HCT116 (cell line): ENCODE data around the gene CCDC61. TPM values are rescaled to one million over a fixed set of nuclear protein-coding genes. Genes with fewer than 3 reads are reported as not detected.

Source experiments
- ATAC-seq: fragments of 200-7000 bp; cut with Tn5 transposase; 2 replicates; pipeline ENCODE4 v1.9.1; 2020; ENCODE audit warnings: mild to moderate bottlenecking, moderate library complexity
- BruUV-seq: library from RNA; stranded (reverse); fragments of 400-500 nt; replicated peaks from 2 replicates; lab custom pipeline; 2021; lab: Mats Ljungman, UMichigan
- CTCF ChIA-PET: fragments of 300-600 bp; sonication (Branson Sonifier 250); formaldehyde crosslinking; loops from one replicate; lab custom pipeline; 2021; ENCODE audit warnings: antibody characterized with exemption; lab: Charles Lee
- POLR2A ChIA-PET: fragments of 300-600, 350-600 bp; sonication (Branson Sonifier 250); formaldehyde crosslinking; loops from one replicate; lab custom pipeline; 2021; ENCODE audit warnings: antibody characterized with exemption; lab: Charles Lee
- RAD21 ChIA-PET, 2 experiments: fragments of 300-600 bp; sonication (Branson Sonifier 250); formaldehyde crosslinking; loops; one replicate each; lab custom pipeline; 2023; ENCODE audit warnings: low total read pairs in 2 of 2; ENCODE audit not compliant: uncharacterized antibody in 2 of 2, unreplicated experiment in 2 of 2, low non-redundant PET in 1 of 2; lab: Charles Lee
- DNase-seq: peaks from one replicate; pipeline ENCODE4 v3.0.0-alpha.2; 2010; ENCODE audit warnings: low read depth, low spot score
- H2AFZ ChIP-seq: fragments of 200-600 bp; shearing (Covaris generic), sonication (generic); 2 replicates; pipeline ENCODE4 v1.6.1; 2017; ENCODE audit warnings: low read depth, mixed run types, mixed read lengths, antibody characterized with exemption, low read length; ENCODE audit not compliant: poor library complexity, severe bottlenecking
- H3K27ac ChIP-seq: 2 replicates; pipeline ENCODE4 v1.5.1; 2012; ENCODE audit warnings: low read depth, low read length
- H3K27me3 ChIP-seq: fragments of 200-600 bp; sonication (generic); 2 replicates; pipeline ENCODE4 v1.6.1; 2016; ENCODE audit warnings: mixed run types, low read length, mixed read lengths; ENCODE audit not compliant: insufficient read depth
- H3K36me3 ChIP-seq, 2 experiments: fragments of 200-500 bp in 1 of 2; fragments of 200-600 bp in 1 of 2; sonication (Bioruptor generic) in 1 of 2; sonication (generic) in 1 of 2; 2 replicates each; pipeline versions ENCODE4 v1.5.1 to v1.6.1; 2014 to 2016; ENCODE audit warnings: low read length in 2 of 2, inconsistent platforms in 1 of 2, mixed read lengths in 1 of 2, mixed run types in 1 of 2; ENCODE audit not compliant: insufficient read depth in 2 of 2, control insufficient read depth in 1 of 2
- H3K4me1 ChIP-seq, 2 experiments: fragments of 200-600 bp in 1 of 2; sonication (generic) in 1 of 2; 2 replicates each; pipeline versions ENCODE4 v1.5.1 to v1.6.1; 2012 to 2017; ENCODE audit warnings: low read length in 2 of 2, inconsistent platforms in 1 of 2, mild to moderate bottlenecking in 1 of 2, mixed read lengths in 1 of 2, mixed run types in 1 of 2, moderate library complexity in 1 of 2; ENCODE audit not compliant: insufficient read depth in 2 of 2, control insufficient read depth in 1 of 2
- H3K4me2 ChIP-seq: fragments of 200-600 bp; sonication (generic); 2 replicates; pipeline ENCODE4 v1.6.1; 2017; ENCODE audit warnings: mixed run types, low read length, mixed read lengths
- H3K4me3 ChIP-seq, 2 experiments: fragments of 200-600 bp in 1 of 2; sonication (generic) in 1 of 2; replicated peaks in 1 of 2; 2 replicates each; pipeline ENCODE4 v1.5.1; 2011 to 2016; ENCODE audit warnings: low read length in 2 of 2, control low read depth in 1 of 2, low read depth in 1 of 2, mild to moderate bottlenecking in 1 of 2, mixed read lengths in 1 of 2, mixed run types in 1 of 2
- H3K79me2 ChIP-seq: fragments of 200-600 bp; sonication (generic); 2 replicates; pipeline ENCODE4 v1.6.1; 2017; ENCODE audit warnings: mild to moderate bottlenecking, mixed run types, low read length, moderate library complexity, mixed read lengths; ENCODE audit not compliant: insufficient read depth
- H3K9ac ChIP-seq: fragments of 200-600 bp; sonication (generic); 2 replicates; pipeline ENCODE4 v1.6.1; 2016; ENCODE audit warnings: low read length, mixed read lengths
- H3K9me2 ChIP-seq: fragments of 200-600 bp; sonication (generic), shearing (Covaris generic); 2 replicates; pipeline ENCODE4 v1.6.1; 2017; ENCODE audit warnings: mixed run types, mild to moderate bottlenecking, moderate library complexity; ENCODE audit not compliant: insufficient read depth
- H3K9me3 ChIP-seq, 2 experiments: fragments of 200-500 bp in 1 of 2; fragments of 200-600 bp in 1 of 2; sonication (Bioruptor generic) in 1 of 2; sonication (generic) in 1 of 2; 2 replicates each; pipeline ENCODE4 v1.6.1; 2014 to 2017; ENCODE audit warnings: low read length in 2 of 2, mixed read lengths in 2 of 2, inconsistent platforms in 1 of 2, low read depth in 1 of 2, mild to moderate bottlenecking in 1 of 2, mixed run types in 1 of 2, moderate library complexity in 1 of 2; ENCODE audit not compliant: control insufficient read depth in 1 of 2, insufficient read depth in 1 of 2
- H4K20me1 ChIP-seq: fragments of 200-600 bp; sonication (generic), shearing (Covaris generic); 2 replicates; pipeline ENCODE4 v1.6.1; 2017; ENCODE audit warnings: mixed run types, mild to moderate bottlenecking, moderate library complexity; ENCODE audit not compliant: insufficient read depth
- CBX3 ChIP-seq: IDR thresholded peaks from 2 replicates; pipeline ENCODE4 v1.6.1; 2012; ENCODE audit warnings: low read depth
- CEBPB ChIP-seq: IDR thresholded peaks from 2 replicates; pipeline ENCODE4 v1.6.1; 2012; ENCODE audit warnings: low read depth
- CTCF ChIP-seq, 3 experiments: fragments of 200-600 bp in 1 of 3; sonication (generic) in 1 of 3; IDR thresholded peaks in 2 of 3; conservative IDR thresholded peaks in 1 of 3; 2 replicates each; pipeline ENCODE4 v1.5.1; 2012 to 2017; ENCODE audit warnings: low read depth in 2 of 3, low read length in 2 of 3, antibody characterized with exemption in 1 of 3, borderline replicate concordance in 1 of 3, control low read depth in 1 of 3, mild to moderate bottlenecking in 1 of 3, mixed read lengths in 1 of 3, mixed run types in 1 of 3, moderate library complexity in 1 of 3; ENCODE audit not compliant: insufficient read depth in 1 of 3
- EGR1 ChIP-seq: IDR thresholded peaks from 2 replicates; pipeline ENCODE4 v1.6.1; 2012; ENCODE audit warnings: low read depth
- ELF1 ChIP-seq: IDR thresholded peaks from 2 replicates; pipeline ENCODE4 v1.6.1; 2012; ENCODE audit warnings: low read depth, borderline replicate concordance
- EZH2phosphoT487 ChIP-seq: fragments of 200-600 bp; IDR thresholded peaks from 2 replicates; pipeline ENCODE4 v1.6.1; 2018; ENCODE audit warnings: antibody characterized with exemption, borderline replicate concordance
- FOSL1 ChIP-seq: IDR thresholded peaks from 2 replicates; pipeline ENCODE4 v1.6.1; 2012; ENCODE audit warnings: low read depth
- JUND ChIP-seq: IDR thresholded peaks from 2 replicates; pipeline ENCODE4 v1.6.1; 2012
- RAD21 ChIP-seq: IDR thresholded peaks from 2 replicates; pipeline ENCODE4 v1.6.1; 2012; ENCODE audit warnings: low read depth, mild to moderate bottlenecking
- SP1 ChIP-seq: IDR thresholded peaks from 2 replicates; pipeline ENCODE4 v1.6.1; 2012; ENCODE audit warnings: low read depth
- SRF ChIP-seq: IDR thresholded peaks from 2 replicates; pipeline ENCODE4 v1.6.1; 2012; ENCODE audit warnings: low read depth
- TCF7L2 ChIP-seq: IDR thresholded peaks from 2 replicates; pipeline ENCODE4 v1.7.0; 2011; ENCODE audit warnings: borderline replicate concordance, inconsistent platforms; ENCODE audit not compliant: insufficient read depth, insufficient read length; ENCODE audit errors: extremely low read depth
- YY1 ChIP-seq: IDR thresholded peaks from 2 replicates; pipeline ENCODE4 v1.6.1; 2011; ENCODE audit warnings: low read length, low read depth, moderate library complexity, mild to moderate bottlenecking; ENCODE audit not compliant: insufficient replicate concordance; ENCODE audit errors: extremely low read depth
- ZBTB33 ChIP-seq: IDR thresholded peaks from 2 replicates; pipeline ENCODE4 v1.6.1; 2011; ENCODE audit warnings: mild to moderate bottlenecking, low read length, moderate library complexity; ENCODE audit not compliant: insufficient replicate concordance; ENCODE audit errors: extremely low read depth
- ZFX ChIP-seq: fragments of 450-650 bp; IDR thresholded peaks from 2 replicates; pipeline ENCODE4 v1.6.1; 2017
- intact Hi-C: fragments of 100-400 bp; cut with micrococcal nuclease; formaldehyde crosslinking; loops from 2 replicates; pipeline ENCODE4 v1.10.0; 2022
- total RNA-seq: library from RNA; stranded (reverse); gene quantifications from one replicate; pipeline ENCODE4 v1.2.1, GENCODE V29; 2021; ENCODE audit not compliant: unreplicated experiment
- TF ChIP-seq, protein P1 (sequence below): IDR thresholded peaks from 2 replicates; pipeline ENCODE4 v1.6.1; 2012
- TF ChIP-seq, protein P2 (sequence below): IDR thresholded peaks from 2 replicates; pipeline ENCODE4 v1.6.1; 2012
- TF ChIP-seq, protein P3 (sequence below): IDR thresholded peaks from 2 replicates; pipeline ENCODE4 v1.6.1; 2012; ENCODE audit warnings: low read depth

The CCDC61 gene
- total RNA-seq, 1 experiment from 2014 or later = 12.2 TPM

DNA sequence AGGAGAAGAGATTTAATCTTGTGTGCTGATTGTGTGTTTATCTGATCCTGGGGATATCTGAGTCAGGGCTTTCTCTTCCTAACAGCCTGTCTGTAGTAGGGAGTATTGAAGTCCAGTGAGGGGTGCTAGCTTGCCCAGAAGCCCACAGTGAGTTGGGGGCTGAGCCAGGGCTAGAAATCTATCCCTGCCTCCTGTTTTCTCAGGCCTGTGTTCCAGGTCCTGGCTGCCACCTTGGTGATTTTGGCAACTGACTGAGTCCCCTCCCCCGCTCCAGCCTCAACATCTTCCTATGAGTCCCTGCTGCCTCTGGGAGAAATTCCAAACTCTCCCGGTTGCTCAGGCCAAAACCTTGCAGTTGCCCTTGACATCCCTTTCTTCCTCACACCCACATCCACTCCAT, 13.9 kb upstream of the CCDC61 start:
- no peak for DNase-seq
- intact Hi-C loops = no loop called here
- Histone ChIP-seq H2AFZ (no peak overlapping the region), H3K27ac (no peak overlapping the region), H3K9me3 (no peaks in the 10 kb centered on the region), H3K27me3 (no peaks in the 10 kb centered on the region), H3K4me1 (no peaks in the 10 kb centered on the region), H3K4me3 (no peak overlapping the region), H3K79me2 (no peaks in the 10 kb centered on the region), H4K20me1 (no peaks in the 10 kb centered on the region), H3K36me3 (no peaks in the 10 kb centered on the region)
- ATAC-seq = no peak
- ChIA-PET CTCF (no interaction called here), RAD21 (no interaction called here)
- BruUV-seq = no TSS peak
- TF ChIP-seq YY1 = no peak
- TF ChIP-seq TCF7L2 = no peak
- TF ChIP-seq SP1 = no peak
- no peak for TF ChIP-seq CTCF (IDR thresholded peaks at IDR 0.05 in 2 of 3, conservative IDR thresholded peaks at IDR 0.05 in 1 of 3; ENCODE audit: borderline replicate concordance in 1 of 3, insufficient read depth in 1 of 3, low read depth in 2 of 3, low read length in 2 of 3)
- no peak for TF ChIP-seq RAD21
- TF ChIP-seq CEBPB = no peak
- TF ChIP-seq ZBTB33 = no peak
- no peak for TF ChIP-seq FOSL1
- TF ChIP-seq JUND = no peak
- TF ChIP-seq EZH2phosphoT487 = no peak
- no peak for TF ChIP-seq EGR1
- no peak for TF ChIP-seq CBX3
- TF ChIP-seq SRF = no peak
- TF ChIP-seq, protein P1, sequence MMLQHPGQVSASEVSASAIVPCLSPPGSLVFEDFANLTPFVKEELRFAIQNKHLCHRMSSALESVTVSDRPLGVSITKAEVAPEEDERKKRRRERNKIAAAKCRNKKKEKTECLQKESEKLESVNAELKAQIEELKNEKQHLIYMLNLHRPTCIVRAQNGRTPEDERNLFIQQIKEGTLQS = no peak
- TF ChIP-seq, protein P2, sequence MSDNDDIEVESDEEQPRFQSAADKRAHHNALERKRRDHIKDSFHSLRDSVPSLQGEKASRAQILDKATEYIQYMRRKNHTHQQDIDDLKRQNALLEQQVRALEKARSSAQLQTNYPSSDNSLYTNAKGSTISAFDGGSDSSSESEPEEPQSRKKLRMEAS = no peak
- no peak for TF ChIP-seq ZFX
- TF ChIP-seq ELF1 = no peak
- TF ChIP-seq, protein P3, sequence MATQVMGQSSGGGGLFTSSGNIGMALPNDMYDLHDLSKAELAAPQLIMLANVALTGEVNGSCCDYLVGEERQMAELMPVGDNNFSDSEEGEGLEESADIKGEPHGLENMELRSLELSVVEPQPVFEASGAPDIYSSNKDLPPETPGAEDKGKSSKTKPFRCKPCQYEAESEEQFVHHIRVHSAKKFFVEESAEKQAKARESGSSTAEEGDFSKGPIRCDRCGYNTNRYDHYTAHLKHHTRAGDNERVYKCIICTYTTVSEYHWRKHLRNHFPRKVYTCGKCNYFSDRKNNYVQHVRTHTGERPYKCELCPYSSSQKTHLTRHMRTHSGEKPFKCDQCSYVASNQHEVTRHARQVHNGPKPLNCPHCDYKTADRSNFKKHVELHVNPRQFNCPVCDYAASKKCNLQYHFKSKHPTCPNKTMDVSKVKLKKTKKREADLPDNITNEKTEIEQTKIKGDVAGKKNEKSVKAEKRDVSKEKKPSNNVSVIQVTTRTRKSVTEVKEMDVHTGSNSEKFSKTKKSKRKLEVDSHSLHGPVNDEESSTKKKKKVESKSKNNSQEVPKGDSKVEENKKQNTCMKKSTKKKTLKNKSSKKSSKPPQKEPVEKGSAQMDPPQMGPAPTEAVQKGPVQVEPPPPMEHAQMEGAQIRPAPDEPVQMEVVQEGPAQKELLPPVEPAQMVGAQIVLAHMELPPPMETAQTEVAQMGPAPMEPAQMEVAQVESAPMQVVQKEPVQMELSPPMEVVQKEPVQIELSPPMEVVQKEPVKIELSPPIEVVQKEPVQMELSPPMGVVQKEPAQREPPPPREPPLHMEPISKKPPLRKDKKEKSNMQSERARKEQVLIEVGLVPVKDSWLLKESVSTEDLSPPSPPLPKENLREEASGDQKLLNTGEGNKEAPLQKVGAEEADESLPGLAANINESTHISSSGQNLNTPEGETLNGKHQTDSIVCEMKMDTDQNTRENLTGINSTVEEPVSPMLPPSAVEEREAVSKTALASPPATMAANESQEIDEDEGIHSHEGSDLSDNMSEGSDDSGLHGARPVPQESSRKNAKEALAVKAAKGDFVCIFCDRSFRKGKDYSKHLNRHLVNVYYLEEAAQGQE = no peak
- TF ChIP-seq, all 23 proteins: peak for 0
- POLR2A ChIA-PET = no interaction called here
- no peaks in the 10 kb centered on the region for H3K9me2 ChIP-seq
- H3K4me2 ChIP-seq = no peak overlapping the region
- H3K9ac ChIP-seq = no peak overlapping the region
